Measurements from ENCODE around the gene FAM9A.

GRCh38 chrX:8846266-8846665, 45.1 kb upstream of the FAM9A start:
- TF ChIP-seq, protein P1, sequence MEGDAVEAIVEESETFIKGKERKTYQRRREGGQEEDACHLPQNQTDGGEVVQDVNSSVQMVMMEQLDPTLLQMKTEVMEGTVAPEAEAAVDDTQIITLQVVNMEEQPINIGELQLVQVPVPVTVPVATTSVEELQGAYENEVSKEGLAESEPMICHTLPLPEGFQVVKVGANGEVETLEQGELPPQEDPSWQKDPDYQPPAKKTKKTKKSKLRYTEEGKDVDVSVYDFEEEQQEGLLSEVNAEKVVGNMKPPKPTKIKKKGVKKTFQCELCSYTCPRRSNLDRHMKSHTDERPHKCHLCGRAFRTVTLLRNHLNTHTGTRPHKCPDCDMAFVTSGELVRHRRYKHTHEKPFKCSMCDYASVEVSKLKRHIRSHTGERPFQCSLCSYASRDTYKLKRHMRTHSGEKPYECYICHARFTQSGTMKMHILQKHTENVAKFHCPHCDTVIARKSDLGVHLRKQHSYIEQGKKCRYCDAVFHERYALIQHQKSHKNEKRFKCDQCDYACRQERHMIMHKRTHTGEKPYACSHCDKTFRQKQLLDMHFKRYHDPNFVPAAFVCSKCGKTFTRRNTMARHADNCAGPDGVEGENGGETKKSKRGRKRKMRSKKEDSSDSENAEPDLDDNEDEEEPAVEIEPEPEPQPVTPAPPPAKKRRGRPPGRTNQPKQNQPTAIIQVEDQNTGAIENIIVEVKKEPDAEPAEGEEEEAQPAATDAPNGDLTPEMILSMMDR (IDR thresholded peaks at IDR 0.05; ENCODE audit: borderline replicate concordance, extremely low read depth, low read length, poor library complexity, severe bottlenecking), result no peak
- no peak for TF ChIP-seq EZH2 (IDR thresholded peaks at IDR 0.05; ENCODE audit: borderline replicate concordance, low read depth, low read length, severe bottlenecking)

All from DND-41 (cell line).